ENCODE measurements around the gene USP48.

DNA sequence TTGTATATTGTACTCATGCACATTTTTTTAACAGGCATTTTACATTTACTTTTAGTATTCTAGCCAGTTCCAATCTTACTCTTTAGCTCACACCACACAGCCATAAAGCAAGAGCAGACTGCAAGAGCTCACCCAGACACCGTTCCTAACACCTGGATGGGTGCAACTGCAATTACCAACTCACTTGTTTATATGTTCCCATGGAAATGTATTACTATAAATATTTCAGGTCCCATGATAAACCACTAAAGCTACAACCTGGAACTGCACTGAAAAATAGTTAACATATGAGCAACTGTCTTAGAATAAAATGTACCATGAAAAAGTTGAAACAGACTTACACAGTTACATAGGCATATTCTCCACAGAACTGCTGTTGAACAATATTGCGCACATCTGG lies 30.8 kb downstream of the USP48 start:
- TF ChIP-seq MAFK (IDR thresholded peaks at IDR 0.05; ENCODE audit: low read depth, low read length) = no peak
- TF ChIP-seq, protein P1, sequence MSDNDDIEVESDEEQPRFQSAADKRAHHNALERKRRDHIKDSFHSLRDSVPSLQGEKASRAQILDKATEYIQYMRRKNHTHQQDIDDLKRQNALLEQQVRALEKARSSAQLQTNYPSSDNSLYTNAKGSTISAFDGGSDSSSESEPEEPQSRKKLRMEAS (IDR thresholded peaks at IDR 0.05) = no peak
- TF ChIP-seq CHD2 (IDR thresholded peaks at IDR 0.05; ENCODE audit: low read length) = no peak
